ENCODE data around the gene FLRT2.

GRCh38 chr14:85531141-85531586 lies 1.2 kb downstream of the FLRT2 start:
- TF ChIP-seq CTCF (IDR thresholded peaks at IDR 0.05) (no peak), HMGA2 (CRISPR knock-in tag; IDR thresholded peaks at IDR 0.05) (no peak), ATF1 (CRISPR knock-in tag; IDR thresholded peaks at IDR 0.05) (no peak), MAX (CRISPR knock-in tag; IDR thresholded peaks at IDR 0.05) (no peak), ZNF121 (CRISPR knock-in tag; IDR thresholded peaks at IDR 0.05) (no peak)
